Progenitor cell of endocrine pancreas (in vitro differentiated cells): Measurements from ENCODE around the gene CNOT4. TPM values are rescaled to one million over a fixed set of nuclear protein-coding genes. Genes with fewer than 3 reads are reported as not detected.

Experiments used
- DNase-seq: peaks from one replicate; pipeline ENCODE4 v3.0.0; 2021; ENCODE audit warnings: low spot score; ENCODE audit not compliant: unreplicated experiment
- H3K27ac Mint-ChIP-seq: 2 replicates; pipeline ENCODE4 v1.8.0; 2021; ENCODE audit warnings: mild to moderate bottlenecking, moderate library complexity, mixed read lengths
- H3K27me3 Mint-ChIP-seq: 2 replicates; pipeline ENCODE4 v1.8.0; 2021; ENCODE audit warnings: mixed read lengths
- H3K36me3 Mint-ChIP-seq: 2 replicates; pipeline ENCODE4 v1.8.0; 2022; ENCODE audit warnings: mixed read lengths; ENCODE audit not compliant: insufficient read depth
- H3K4me1 Mint-ChIP-seq: 2 replicates; pipeline ENCODE4 v1.8.0; 2021; ENCODE audit warnings: low read depth, mixed read lengths
- H3K4me3 Mint-ChIP-seq: 2 replicates; pipeline ENCODE4 v1.8.0; 2021; ENCODE audit warnings: low read depth, mild to moderate bottlenecking, moderate library complexity, mixed read lengths
- H3K9me3 Mint-ChIP-seq: 2 replicates; pipeline ENCODE4 v1.8.0; 2021; ENCODE audit warnings: low read depth, mixed read lengths
- CTCF ChIP-seq: fragments of 200-600 bp; sonication (generic); IDR thresholded peaks from one replicate; pipeline ENCODE4 v1.5.0; 2021; ENCODE audit warnings: antibody characterized with exemption, mild to moderate bottlenecking; ENCODE audit not compliant: unreplicated experiment
- total RNA-seq: library from RNA; stranded (reverse); gene quantifications from 2 replicates; pipeline ENCODE4 v1.2.1, GENCODE V29; 2021

The CNOT4 gene
- total RNA-seq, 1 donor from 2014 or later: 34.3 TPM

DNA sequence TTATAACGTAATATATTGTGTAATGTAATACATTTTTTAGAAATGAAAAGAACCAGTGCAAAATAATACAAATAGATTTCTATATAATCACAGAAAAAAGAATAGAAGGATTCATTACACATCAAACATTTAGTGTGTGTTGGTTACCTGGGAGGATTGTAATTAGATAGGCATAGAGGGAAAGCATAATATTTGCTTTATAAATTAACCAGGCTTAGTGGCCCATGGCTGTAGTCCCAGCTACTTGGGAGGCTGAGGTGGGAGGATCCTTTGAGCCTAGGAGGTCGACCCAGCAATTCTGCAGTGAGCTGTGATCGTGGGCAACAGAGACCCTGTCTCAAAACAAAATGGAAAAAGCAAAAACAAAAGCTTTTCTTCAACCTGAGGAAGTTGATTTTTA lies 5.0 kb upstream of the CNOT4 start:
- Mint-ChIP-seq H3K9me3 (no peaks in the 10 kb centered on the region), H3K4me3 (no peak overlapping the region), H3K36me3 (no peaks in the 10 kb centered on the region), H3K4me1 (no peaks in the 10 kb centered on the region), H3K27me3 (no peaks in the 10 kb centered on the region), H3K27ac (no peak overlapping the region)
- TF ChIP-seq CTCF: no peak
- DNase-seq: no peak

GRCh38 chr7:135512135-135512887 lies 2.4 kb upstream of the CNOT4 start:
- DNase-seq: no peak

GRCh38 chr7:135510592-135511183 lies 786 bp upstream of the CNOT4 start:
- Mint-ChIP-seq H3K4me1 (peaks cover 12% of the 10 kb centered on the region), H3K4me3 (no peak overlapping the region), H3K36me3 (no peaks in the 10 kb centered on the region), H3K9me3 (no peaks in the 10 kb centered on the region), H3K27ac (no peak overlapping the region), H3K27me3 (no peaks in the 10 kb centered on the region)
- TF ChIP-seq CTCF: no peak
- DNase-seq: no peak

More at GRCh38 chr7:135512135-135512887, 2.4 kb upstream of the CNOT4 start:
- Mint-ChIP-seq H3K4me3 (no peak overlapping the region), H3K9me3 (no peaks in the 10 kb centered on the region), H3K27me3 (no peaks in the 10 kb centered on the region), H3K27ac (no peak overlapping the region), H3K36me3 (no peaks in the 10 kb centered on the region), H3K4me1 (peaks cover 6% of the 10 kb centered on the region)
- peak; percentile 64 for TF ChIP-seq CTCF

GRCh38 chr7:135509589-135509838 lies 388 bp downstream of the CNOT4 start:
- TF ChIP-seq CTCF: no peak
- H3K9me3 Mint-ChIP-seq: no peaks in the 10 kb centered on the region
- no peak overlapping the region for H3K27ac Mint-ChIP-seq
- DNase-seq: no peak
- H3K27me3 Mint-ChIP-seq: no peaks in the 10 kb centered on the region
- no peaks in the 10 kb centered on the region for H3K36me3 Mint-ChIP-seq
- no peak overlapping the region for H3K4me3 Mint-ChIP-seq
- peaks cover 12% of the 10 kb centered on the region for H3K4me1 Mint-ChIP-seq

- H3K4me1 Mint-ChIP-seq: peaks cover 12% of the 10 kb centered on the region
- H3K27me3 Mint-ChIP-seq: no peaks in the 10 kb centered on the region
- H3K27ac Mint-ChIP-seq: no peak overlapping the region
- no peak for TF ChIP-seq CTCF
- DNase-seq: peak; percentile 10
- H3K36me3 Mint-ChIP-seq: no peaks in the 10 kb centered on the region
- H3K9me3 Mint-ChIP-seq: no peaks in the 10 kb centered on the region
- H3K4me3 Mint-ChIP-seq: no peak overlapping the region
Measured at GRCh38 chr7:135508883-135509588, 866 bp downstream of the CNOT4 start.
